ENCODE measurements around the gene SHOX.
"Not testable (repeated sequence)": the region's sequence is repeated elsewhere in the genome, so short reads cannot be mapped to it uniquely, and the experiment has no call there.

SHOX gene

GRCh38 chrX:622802-623201, 7.8 kb upstream of the SHOX start:
- not testable (repeated sequence) for DNase-seq

- no peak for DNase-seq
These were observed 7.4 kb upstream of the SHOX start for GRCh38 chrX:623268-623598.

- no peak for DNase-seq
These were observed 6.8 kb upstream of the SHOX start for GRCh38 chrX:623599-624315.

- DNase-seq: no peak
These were observed 5.4 kb upstream of the SHOX start for GRCh38 chrX:625137-625691.

- DNase-seq: not testable (repeated sequence)
These were observed 4.5 kb upstream of the SHOX start for GRCh38 chrX:626047-626446.

- no peak for DNase-seq
These were observed 3.7 kb upstream of the SHOX start for GRCh38 chrX:626745-627509.

- DNase-seq: no peak
These were observed 3.0 kb upstream of the SHOX start for GRCh38 chrX:627510-627981.

- no peak for DNase-seq
These were observed 2.6 kb upstream of the SHOX start for GRCh38 chrX:627995-628394.

GRCh38 chrX:629230-630006, 1.2 kb upstream of the SHOX start:
- DNase-seq: no peak

- no peak for DNase-seq
These were observed 482 bp upstream of the SHOX start for GRCh38 chrX:630007-630611.

GRCh38 chrX:631802-632365, 1.3 kb downstream of the SHOX start:
- DNase-seq: no peak

- no peak for DNase-seq
These were observed 1.9 kb downstream of the SHOX start for GRCh38 chrX:632366-633042.

- DNase-seq: no peak
These were observed 2.7 kb downstream of the SHOX start for GRCh38 chrX:633043-633984.

GRCh38 chrX:633985-634958, 3.7 kb downstream of the SHOX start:
- DNase-seq: no peak

- no peak for DNase-seq
These were observed 5.0 kb downstream of the SHOX start for GRCh38 chrX:635428-636090.

GRCh38 chrX:636981-637659, 6.5 kb downstream of the SHOX start:
- DNase-seq: no peak

- no peak for DNase-seq
These were observed 7.3 kb downstream of the SHOX start for GRCh38 chrX:637660-638481.
